Mucosa of descending colon (tissue), 3 donors: Measurements from ENCODE around the gene LGI2. TPM values are rescaled to one million over a fixed set of nuclear protein-coding genes. Genes with fewer than 3 reads are reported as not detected.

Experiments
- ATAC-seq: fragments of 200-7000 bp; cut with Tn5 transposase; one replicate; pipeline ENCODE4 v1.9.1; 2020; ENCODE audit warnings: mild to moderate bottlenecking, moderate library complexity
- DNase-seq, 3 donors: peaks; one replicate each; pipeline ENCODE4 v3.0.0-alpha.2; 2020
- H3K36me3 ChIP-seq: fragments of 200-600 bp; one replicate; pipeline ENCODE4 v1.8.0; 2021; ENCODE audit warnings: low read depth, mild to moderate bottlenecking
- H3K4me1 ChIP-seq: fragments of 200-600 bp; one replicate; pipeline ENCODE4 v1.8.0; 2021; ENCODE audit warnings: low read depth, mild to moderate bottlenecking
- H3K4me3 ChIP-seq: fragments of 200-600 bp; one replicate; pipeline ENCODE4 v1.8.0; 2021; ENCODE audit warnings: mild to moderate bottlenecking
- H3K9me3 ChIP-seq: fragments of 200-600 bp; one replicate; pipeline ENCODE4 v1.8.0; 2021; ENCODE audit warnings: mild to moderate bottlenecking
- CTCF ChIP-seq: fragments of 200-600 bp; IDR thresholded peaks from one replicate; pipeline ENCODE4 v1.8.0; 2022; ENCODE audit warnings: antibody characterized with exemption, mild to moderate bottlenecking
- intact Hi-C, 2 donors: fragments of 100-400 bp; cut with DNase I in 1 of 2; cut with micrococcal nuclease in 1 of 2; formaldehyde crosslinking; loops; one replicate each; pipeline versions ENCODE4 v1.11.0 to v1.11.1; 2022; cut with DNase I, micrococcal nuclease
- total RNA-seq, 3 donors: library from RNA; stranded (reverse); fragmentation: NEBNext Ultra II Directional in 2 of 3; extraction: Animal tissue kit (Norgen Biotek cat#: 25700) in 2 of 3; gene quantifications; one replicate each; pipeline versions ENCODE4 v1.2.1 to v1.2.4, GENCODE V29; 2021 to 2023
- donor health status: DM: no; HTN: no; CAD: no; lungs with moderate emphysema.
- donor health status: DM: no; HTN: no; CAD: no.
- donor health status: DM: no; HTN: yes; CAD: no.

LGI2 gene
- total RNA-seq, 3 donors from 2014 or later, result 0.43 to 2.5 (median 0.53) TPM

GRCh38 chr4:25063116-25063515 lies 32.4 kb upstream of the LGI2 start:
- Histone ChIP-seq H3K36me3 (no peaks in the 10 kb centered on the region), H3K4me3 (no peak overlapping the region), H3K9me3 (no peaks in the 10 kb centered on the region), H3K4me1 (no peaks in the 10 kb centered on the region)
- intact Hi-C loops, result no loop called here
- no peak for TF ChIP-seq CTCF
- DNase-seq, result no peak
- ATAC-seq, result no peak

GRCh38 chr4:25062098-25062497 lies 31.4 kb upstream of the LGI2 start:
- no peak for TF ChIP-seq CTCF
- Histone ChIP-seq H3K4me1 (no peaks in the 10 kb centered on the region), H3K36me3 (no peaks in the 10 kb centered on the region), H3K9me3 (no peaks in the 10 kb centered on the region), H3K4me3 (no peak overlapping the region)
- ATAC-seq, result no peak
- no peak for DNase-seq
- intact Hi-C loops, result no loop called here

GRCh38 chr4:25061602-25062001 lies 30.9 kb upstream of the LGI2 start:
- Histone ChIP-seq H3K9me3 (no peaks in the 10 kb centered on the region), H3K36me3 (no peaks in the 10 kb centered on the region), H3K4me3 (no peak overlapping the region), H3K4me1 (no peaks in the 10 kb centered on the region)
- intact Hi-C loops, result no loop called here
- ATAC-seq (no peak), DNase-seq (no peak)
- no peak for TF ChIP-seq CTCF

- no peak for ATAC-seq
- Histone ChIP-seq H3K36me3 (no peaks in the 10 kb centered on the region), H3K4me3 (no peak overlapping the region), H3K9me3 (no peaks in the 10 kb centered on the region), H3K4me1 (no peaks in the 10 kb centered on the region)
- TF ChIP-seq CTCF, result no peak
- DNase-seq, result no peak
- intact Hi-C loops, result no loop called here
These were observed 30.2 kb upstream of the LGI2 start for GRCh38 chr4:25060963-25061340.

GRCh38 chr4:25060241-25060962 lies 29.7 kb upstream of the LGI2 start:
- Histone ChIP-seq H3K4me1 (no peaks in the 10 kb centered on the region), H3K4me3 (no peak overlapping the region), H3K36me3 (no peaks in the 10 kb centered on the region), H3K9me3 (no peaks in the 10 kb centered on the region)
- DNase-seq (no peak), ATAC-seq (no peak)
- intact Hi-C loops, result no loop called here
- no peak for TF ChIP-seq CTCF

- TF ChIP-seq CTCF, result no peak
- H3K36me3 ChIP-seq, result no peaks in the 10 kb centered on the region
- no peaks in the 10 kb centered on the region for H3K4me1 ChIP-seq
- no peak for DNase-seq
- no peaks in the 10 kb centered on the region for H3K9me3 ChIP-seq
- intact Hi-C loops, result no loop called here
- ATAC-seq, result no peak
- no peak overlapping the region for H3K4me3 ChIP-seq
These were observed 29.0 kb upstream of the LGI2 start for GRCh38 chr4:25059791-25060190.
